BJ (cell line): Measurements from ENCODE around the gene NSMCE1. TPM values are rescaled to one million over a fixed set of nuclear protein-coding genes. Genes with fewer than 3 reads are reported as not detected.
A peak's percentile ranks its signal among the peaks of the same experiment; 100 is the strongest.
"Not testable (repeated sequence)": the region's sequence is repeated elsewhere in the genome, so short reads cannot be mapped to it uniquely, and the experiment has no call there.

Experiments
- CTCF ChIA-PET: fragments of 350-600 bp; formaldehyde crosslinking; extraction: SDS; loops from one replicate; lab custom pipeline; 2021; ENCODE audit warnings: antibody characterized with exemption, inconsistent platforms; lab: Yijun Ruan, JAX
- POLR2A ChIA-PET: fragments of 300-600 bp; sonication (Branson Sonifier 250); formaldehyde crosslinking; extraction: SDS; loops from one replicate; lab custom pipeline; 2021; ENCODE audit warnings: antibody characterized with exemption; lab: Charles Lee
- DNase-seq: peaks from one replicate; pipeline ENCODE4 v3.0.0-alpha.2; 2011; ENCODE audit warnings: low read depth
- H3K27me3 ChIP-seq: 2 replicates; pipeline ENCODE4 v1.6.0; 2011; ENCODE audit warnings: low read length; ENCODE audit not compliant: control insufficient read depth, insufficient read depth
- H3K36me3 ChIP-seq: 2 replicates; pipeline ENCODE4 v1.5.1; 2011; ENCODE audit warnings: low read length; ENCODE audit not compliant: control insufficient read depth, insufficient read depth
- H3K4me3 ChIP-seq: 2 replicates; pipeline ENCODE4 v1.5.1; 2011; ENCODE audit warnings: low read depth, mild to moderate bottlenecking, control low read depth, low read length
- polyA plus RNA-seq: library from polyadenylated mRNA; depleted of rRNA; stranded (reverse); fragments of >200 nt; gene quantifications from 2 replicates; pipeline ENCODE4 v1.2.3, GENCODE V29; 2011
- TF ChIP-seq, protein P1 (sequence below): IDR thresholded peaks from 2 replicates; pipeline ENCODE4 v1.5.1; 2011; ENCODE audit warnings: low read depth, mild to moderate bottlenecking, control low read depth, inconsistent platforms, low read length, moderate library complexity; ENCODE audit not compliant: insufficient read depth

NSMCE1 gene
- polyA plus RNA-seq, 1 experiment = 34.3 TPM

DNA sequence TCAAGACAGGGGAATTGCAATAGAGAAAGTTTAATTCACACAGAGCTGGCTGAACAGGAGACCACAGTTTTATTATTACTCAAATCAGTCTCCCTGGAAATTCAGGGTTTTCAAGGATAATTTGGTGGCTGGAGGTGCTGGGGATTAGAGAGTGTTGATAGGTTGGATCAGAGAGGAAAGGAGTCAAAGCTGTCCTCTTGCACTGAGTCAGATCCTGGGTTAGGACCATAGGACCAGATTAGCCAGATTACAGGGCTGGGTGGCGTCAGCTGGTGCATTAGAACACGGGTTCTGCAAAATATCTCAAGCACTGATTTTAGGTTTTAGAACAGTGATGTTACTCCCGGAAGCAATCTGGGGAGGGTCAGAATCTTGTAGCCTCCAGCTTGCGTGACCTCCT is 1.8 kb upstream of the NSMCE1 start:
- Histone ChIP-seq H3K36me3 (no peaks in the 10 kb centered on the region), H3K27me3 (no peaks in the 10 kb centered on the region), H3K4me3 (no peak overlapping the region)
- ChIA-PET POLR2A (no interaction called here), CTCF (interaction anchor here (1.1 kb wide), 1 partner anchor 36 kb away, joined by 5 read pairs; no protein-coding TSS in a partner anchor)
- TF ChIP-seq, protein P1, sequence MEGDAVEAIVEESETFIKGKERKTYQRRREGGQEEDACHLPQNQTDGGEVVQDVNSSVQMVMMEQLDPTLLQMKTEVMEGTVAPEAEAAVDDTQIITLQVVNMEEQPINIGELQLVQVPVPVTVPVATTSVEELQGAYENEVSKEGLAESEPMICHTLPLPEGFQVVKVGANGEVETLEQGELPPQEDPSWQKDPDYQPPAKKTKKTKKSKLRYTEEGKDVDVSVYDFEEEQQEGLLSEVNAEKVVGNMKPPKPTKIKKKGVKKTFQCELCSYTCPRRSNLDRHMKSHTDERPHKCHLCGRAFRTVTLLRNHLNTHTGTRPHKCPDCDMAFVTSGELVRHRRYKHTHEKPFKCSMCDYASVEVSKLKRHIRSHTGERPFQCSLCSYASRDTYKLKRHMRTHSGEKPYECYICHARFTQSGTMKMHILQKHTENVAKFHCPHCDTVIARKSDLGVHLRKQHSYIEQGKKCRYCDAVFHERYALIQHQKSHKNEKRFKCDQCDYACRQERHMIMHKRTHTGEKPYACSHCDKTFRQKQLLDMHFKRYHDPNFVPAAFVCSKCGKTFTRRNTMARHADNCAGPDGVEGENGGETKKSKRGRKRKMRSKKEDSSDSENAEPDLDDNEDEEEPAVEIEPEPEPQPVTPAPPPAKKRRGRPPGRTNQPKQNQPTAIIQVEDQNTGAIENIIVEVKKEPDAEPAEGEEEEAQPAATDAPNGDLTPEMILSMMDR = no peak
- DNase-seq = no peak

DNA sequence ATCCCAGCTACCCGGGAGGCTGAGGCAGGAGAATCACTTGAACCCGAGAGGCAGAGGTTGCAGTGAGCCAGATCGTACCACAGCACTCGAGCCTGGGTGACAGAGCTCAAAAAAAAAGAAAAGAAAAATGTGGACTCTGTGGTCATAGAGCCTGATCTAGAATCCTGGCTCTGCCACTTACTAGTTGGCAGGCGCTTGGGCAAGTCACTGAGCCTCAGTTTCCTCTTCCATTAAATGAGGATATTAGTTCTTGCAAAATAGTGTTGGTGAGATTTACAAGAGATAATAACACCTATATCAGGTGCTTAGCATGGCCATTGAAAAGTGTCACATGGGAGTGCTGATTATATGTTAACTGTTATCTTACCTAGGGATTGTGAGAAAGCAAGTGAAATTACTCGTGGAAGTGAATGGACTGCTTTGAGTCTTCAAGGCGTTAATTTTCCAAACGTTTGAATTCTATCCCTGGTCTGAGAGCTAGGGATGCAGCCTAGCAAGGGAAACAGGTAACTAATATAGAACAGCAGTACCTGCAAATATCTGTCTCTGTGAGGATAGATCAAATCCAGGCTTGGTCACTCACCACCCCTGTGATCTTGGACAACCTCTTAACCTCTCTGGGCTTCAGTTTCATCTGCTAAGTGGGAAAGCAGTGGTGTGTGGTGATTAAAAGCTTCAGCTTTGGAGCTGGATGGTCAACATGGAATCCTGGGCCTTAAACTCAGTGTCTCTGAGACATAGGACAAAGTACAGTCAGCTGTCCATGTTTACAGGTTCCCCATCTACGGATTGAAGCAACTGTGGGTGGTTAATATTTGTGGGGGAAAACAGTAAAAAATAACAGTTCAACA is 953 bp upstream of the NSMCE1 start:
- H3K36me3 ChIP-seq = no peaks in the 10 kb centered on the region
- H3K27me3 ChIP-seq = no peaks in the 10 kb centered on the region
- TF ChIP-seq, protein P1 = no peak
- CTCF ChIA-PET = interaction anchor here (1.2 kb wide), 1 partner anchor 35 kb away, joined by 3 read pairs; no protein-coding TSS in a partner anchor
- POLR2A ChIA-PET = no interaction called here
- no peak for DNase-seq
- peak overlapping the region; percentile 95 for H3K4me3 ChIP-seq

DNA sequence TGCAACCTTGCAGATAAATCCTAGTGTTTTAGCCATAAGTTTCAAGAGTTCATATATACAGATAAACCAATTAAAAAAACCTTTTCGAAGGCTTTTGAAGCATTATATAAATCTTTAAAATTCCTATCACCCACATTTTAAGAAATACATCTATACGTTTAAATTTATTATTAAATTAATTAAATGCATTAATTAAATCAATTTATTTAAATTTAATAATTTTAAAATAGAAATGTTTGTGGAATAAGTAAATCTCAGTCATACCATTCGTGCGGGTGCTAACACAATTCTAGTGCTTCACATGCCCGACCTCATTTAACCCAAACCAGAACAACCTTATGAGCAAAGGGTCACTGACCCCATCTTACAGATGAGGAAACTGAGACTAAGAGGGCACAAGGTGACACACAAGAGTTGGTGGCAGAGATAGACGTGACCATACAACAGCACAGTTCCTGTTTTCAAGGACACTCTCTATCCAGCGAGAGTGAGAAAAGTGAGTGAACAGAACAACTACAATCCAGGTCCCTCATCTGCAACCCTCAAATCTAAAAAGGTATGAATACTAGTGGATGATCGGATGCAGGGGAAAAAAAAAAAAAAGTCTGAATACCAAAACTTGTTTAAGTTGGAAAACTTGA is 1.4 kb downstream of the NSMCE1 start:
- CTCF ChIA-PET = no interaction called here
- Histone ChIP-seq H3K27me3 (no peaks in the 10 kb centered on the region), H3K4me3 (no peak overlapping the region), H3K36me3 (no peaks in the 10 kb centered on the region)
- POLR2A ChIA-PET = no interaction called here
- TF ChIP-seq, protein P1 = no peak
- no peak for DNase-seq

DNA sequence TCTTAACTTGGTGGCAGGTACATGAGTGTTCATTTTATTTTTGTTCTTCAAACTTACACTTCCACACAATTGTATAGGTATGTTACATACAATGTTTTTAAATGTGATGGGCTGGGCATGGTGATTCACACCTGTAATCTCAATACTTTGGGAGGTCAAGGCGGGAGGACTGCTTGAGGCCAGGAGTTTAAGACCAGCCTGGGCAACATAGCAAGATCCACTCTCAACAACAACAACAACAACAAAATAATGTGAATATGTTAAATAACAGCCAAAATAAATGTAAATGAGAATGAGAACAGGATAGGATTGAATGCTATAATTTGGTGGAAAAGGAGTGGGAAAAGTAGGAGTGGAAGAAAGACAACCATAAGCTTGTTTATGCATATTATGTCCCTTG is 2.6 kb downstream of the NSMCE1 start:
- Histone ChIP-seq H3K36me3 (no peaks in the 10 kb centered on the region), H3K27me3 (no peaks in the 10 kb centered on the region), H3K4me3 (no peak overlapping the region)
- no peak for DNase-seq
- TF ChIP-seq, protein P1 = no peak
- CTCF ChIA-PET = interaction anchor here (0.7 kb wide), 1 partner anchor 12 kb away, joined by 3 read pairs; no protein-coding TSS in a partner anchor
- POLR2A ChIA-PET = no interaction called here

DNA sequence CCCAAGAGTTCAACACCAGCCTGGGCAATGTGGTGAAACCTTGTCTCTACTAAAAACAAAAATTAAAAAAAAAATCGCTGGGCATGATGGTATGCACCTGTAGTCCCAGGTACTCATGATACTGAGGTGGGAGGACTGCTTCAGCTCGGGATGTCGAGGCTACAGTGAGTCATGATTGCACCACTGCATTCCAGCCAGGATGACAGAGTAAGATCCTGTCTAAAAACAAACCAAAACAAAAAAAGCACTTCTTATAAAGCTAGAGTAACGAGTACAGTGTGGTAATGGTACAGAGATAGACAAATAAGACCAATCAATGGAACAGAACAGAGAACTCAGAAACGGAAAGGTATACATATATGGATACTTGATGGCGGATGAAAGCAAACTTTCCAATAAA is 4.4 kb downstream of the NSMCE1 start:
- ChIA-PET POLR2A (interaction anchor here (0.6 kb wide), 1 partner anchor 42 kb away, joined by 4 read pairs; no protein-coding TSS in a partner anchor), CTCF (interaction anchor here (0.6 to 1.1 kb wide), 3 partner anchors 9 to 295 kb away, joined by 3 to 4 read pairs (median 4); no protein-coding TSS in a partner anchor)
- TF ChIP-seq, protein P1 = no peak
- Histone ChIP-seq H3K4me3 (no peak overlapping the region), H3K27me3 (no peaks in the 10 kb centered on the region), H3K36me3 (no peaks in the 10 kb centered on the region)
- DNase-seq = peak; percentile 45

DNA sequence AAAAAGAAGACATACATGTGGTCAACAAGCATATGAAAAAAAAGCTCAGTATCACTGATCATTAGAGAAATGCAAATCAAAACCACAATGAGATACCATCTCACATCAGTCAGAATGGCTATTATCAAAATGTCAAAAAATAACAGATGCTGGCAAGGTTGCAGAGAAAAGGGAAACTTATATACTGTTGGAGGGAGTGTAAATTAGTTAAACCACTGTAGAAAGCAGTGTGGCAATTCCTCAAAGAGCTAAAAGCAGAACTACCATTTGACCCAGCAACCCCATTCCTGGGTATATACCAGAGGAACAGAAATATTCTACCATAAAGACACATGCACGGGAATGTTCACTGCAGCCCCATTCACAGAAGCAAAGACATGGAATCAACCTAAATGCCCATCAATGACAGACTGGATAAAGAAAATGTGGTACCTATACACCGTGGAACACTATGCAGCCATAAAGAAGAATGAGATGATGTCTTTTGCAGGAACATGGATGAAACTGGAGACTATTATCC is 5.6 kb downstream of the NSMCE1 start:
- POLR2A ChIA-PET, DNase-seq: not testable (repeated sequence)
- CTCF ChIA-PET = interaction anchor here (1.0 kb wide), 1 partner anchor 105 kb away, joined by 3 read pairs; no protein-coding TSS in a partner anchor

More for the DNA sequence above, 5.6 kb downstream of the NSMCE1 start:
- H3K27me3 ChIP-seq, H3K36me3 ChIP-seq, H3K4me3 ChIP-seq: not testable (repeated sequence)
